ENCODE measurements around the gene FRMD4A.
"Not testable (repeated sequence)": the region's sequence is repeated elsewhere in the genome, so short reads cannot be mapped to it uniquely, and the experiment has no call there.

Gene FRMD4A

DNA sequence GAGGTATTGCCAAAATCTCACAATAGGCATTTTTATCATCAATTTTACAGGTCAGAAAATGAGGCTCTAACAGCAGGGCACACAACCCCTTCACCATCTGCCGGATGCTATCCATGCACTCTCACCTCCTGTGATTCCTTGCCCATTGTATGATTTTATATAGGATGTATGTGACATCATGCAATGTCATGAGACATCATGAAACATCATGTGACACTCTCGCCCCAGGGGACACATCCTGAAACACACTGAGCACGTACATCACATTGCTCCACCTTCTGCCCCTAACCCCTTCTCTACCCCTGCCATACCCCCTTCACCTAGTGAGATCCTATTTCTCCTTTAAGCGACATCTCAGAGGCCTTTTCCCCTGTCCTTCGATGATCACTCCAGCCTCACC, 189.4 kb downstream of the FRMD4A start:
- no peak for DNase-seq

DNA sequence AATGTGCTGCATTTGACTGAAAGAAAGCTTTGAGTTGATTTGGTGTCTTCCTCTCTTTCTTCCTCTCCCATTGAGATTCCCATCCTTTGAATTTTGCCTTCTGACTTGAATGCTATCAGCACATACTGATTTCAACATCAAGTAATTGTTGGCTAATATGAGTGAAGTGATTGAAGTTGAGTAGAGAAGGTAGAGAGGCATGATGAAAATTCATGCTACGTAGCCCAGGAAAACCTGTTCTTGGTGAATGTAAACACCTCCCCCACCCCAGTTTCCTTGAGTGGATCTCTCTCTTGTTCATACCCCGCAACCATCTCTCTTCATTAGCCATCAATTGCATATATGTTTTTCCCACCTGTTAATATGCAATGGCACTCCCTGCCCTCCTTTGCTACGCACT, 193.3 kb downstream of the FRMD4A start:
- no peak for DNase-seq

DNA sequence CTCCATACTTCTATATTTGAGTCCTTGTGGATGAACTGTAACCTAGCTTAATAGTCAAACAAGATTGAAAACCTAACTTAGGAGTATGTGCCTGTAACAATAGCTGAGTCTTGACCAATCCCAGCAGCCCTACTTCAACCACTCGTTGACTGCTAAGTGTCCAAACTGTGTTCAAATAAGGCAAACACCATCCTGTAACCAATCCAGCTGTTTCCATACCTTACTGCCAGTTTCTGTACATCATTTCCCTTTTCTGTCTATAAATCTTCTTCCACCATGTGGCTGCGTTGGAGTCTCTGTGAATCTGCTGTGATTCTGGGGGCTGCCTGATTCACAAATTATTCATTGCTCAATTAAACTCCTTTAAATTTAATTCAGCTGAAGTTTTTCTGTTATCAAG, 195.5 kb downstream of the FRMD4A start:
- not testable (repeated sequence) for DNase-seq

DNA sequence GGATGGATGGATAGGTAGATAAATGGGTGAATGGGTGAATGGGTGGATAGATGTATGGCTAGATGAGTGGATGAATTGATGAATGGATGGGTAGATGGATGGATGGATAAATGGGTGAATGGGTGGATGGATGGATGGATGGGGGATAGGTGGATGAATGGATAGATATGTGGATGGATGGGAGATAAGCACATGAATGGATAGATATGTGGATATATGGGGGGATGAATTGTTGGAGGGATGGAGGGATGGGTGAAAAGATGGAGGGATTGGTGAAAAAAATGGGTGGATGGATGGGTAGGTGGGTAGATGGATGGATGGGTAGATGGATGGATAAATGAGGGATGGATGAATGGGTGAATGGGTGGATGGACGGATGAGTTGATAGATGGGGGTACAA, 196.4 kb downstream of the FRMD4A start:
- DNase-seq, result no peak

DNA sequence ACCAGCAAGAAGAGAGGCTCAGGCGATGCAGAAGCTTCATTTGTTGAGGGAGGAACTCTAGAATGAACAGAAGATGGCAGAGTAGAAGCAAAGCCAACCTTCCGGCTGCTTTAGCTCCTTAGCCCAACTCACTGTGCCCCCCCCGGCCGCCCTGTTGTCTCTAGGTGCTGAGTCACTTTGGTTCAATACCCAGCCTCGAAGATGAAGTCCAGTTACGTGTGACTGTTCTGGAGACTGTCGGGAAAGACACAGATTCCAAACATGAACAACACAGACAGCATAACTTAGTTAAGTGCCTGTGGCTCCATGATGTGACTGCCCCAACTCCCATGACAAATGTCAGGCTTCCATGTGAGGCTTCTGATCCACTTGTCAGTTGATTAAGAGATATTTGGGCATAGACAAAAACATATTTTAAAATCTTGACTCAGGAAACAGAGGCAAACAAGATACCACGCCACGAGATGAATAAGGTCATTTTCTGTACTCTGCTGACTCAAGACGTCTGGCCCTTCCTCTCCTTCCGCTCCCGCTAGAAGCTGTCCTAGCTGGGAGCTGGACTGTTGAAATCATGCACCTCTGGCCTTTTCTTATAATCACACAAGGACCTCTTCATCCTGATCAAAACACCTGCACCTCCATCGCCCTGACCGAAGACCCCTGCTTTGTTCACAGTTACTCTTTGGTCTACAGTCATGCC, 199.3 kb downstream of the FRMD4A start:
- no peak for DNase-seq

GRCh38 chr10:14129770-14130169, 201.0 kb downstream of the FRMD4A start:
- DNase-seq, result no peak

DNA sequence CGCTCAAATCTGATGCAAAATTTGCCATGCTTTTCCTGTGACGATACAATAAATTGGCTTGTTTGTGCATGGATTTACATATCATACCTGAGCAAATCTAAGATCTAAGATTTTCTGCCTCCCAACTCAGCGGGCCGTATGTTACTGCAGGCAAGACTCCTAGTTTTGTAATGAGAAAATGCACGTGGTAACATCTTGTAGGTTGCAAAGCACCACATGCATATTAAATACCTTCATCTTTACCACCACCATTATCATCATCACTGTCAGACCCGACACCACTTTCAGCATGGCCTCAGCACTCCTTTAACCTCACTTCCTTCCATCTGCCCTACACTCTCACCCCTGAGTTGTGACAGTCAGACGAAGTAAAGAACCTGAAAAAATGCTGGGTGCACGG, 202.2 kb downstream of the FRMD4A start:
- no peak for DNase-seq

- DNase-seq, result no peak
Measured at GRCh38 chr10:14126697-14127440, 203.9 kb downstream of the FRMD4A start.

- no peak for DNase-seq
Measured at GRCh38 chr10:14125564-14125963, 205.2 kb downstream of the FRMD4A start.

- no peak for DNase-seq
Measured at GRCh38 chr10:14124941-14125340, 205.8 kb downstream of the FRMD4A start.

DNA sequence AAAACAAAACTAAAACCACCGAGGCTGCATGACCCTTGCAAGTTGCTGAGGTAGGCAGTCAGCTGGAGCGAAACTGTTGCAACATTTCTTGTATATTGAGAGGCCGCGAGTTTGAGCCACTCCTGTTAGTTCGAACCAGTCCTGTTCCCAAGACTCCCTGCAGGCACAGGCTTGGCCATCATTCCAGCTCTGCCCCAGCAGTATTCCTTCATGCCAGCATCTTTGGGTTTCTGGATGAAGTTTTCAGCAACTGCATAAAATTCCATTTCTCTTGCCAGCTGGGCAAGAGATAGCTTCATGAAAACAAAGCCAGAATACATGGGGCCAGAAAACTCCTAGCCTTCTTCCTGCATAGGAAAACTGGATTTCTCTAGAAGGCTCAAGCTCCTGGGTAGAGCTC, 207.6 kb downstream of the FRMD4A start:
- no peak for DNase-seq

GRCh38 chr10:14120812-14121211, 209.9 kb downstream of the FRMD4A start:
- DNase-seq, result no peak

- DNase-seq, result no peak
Measured at GRCh38 chr10:14118953-14119352, 211.8 kb downstream of the FRMD4A start.

- no peak for DNase-seq
Measured at GRCh38 chr10:14116837-14117236, 213.9 kb downstream of the FRMD4A start.

DNA sequence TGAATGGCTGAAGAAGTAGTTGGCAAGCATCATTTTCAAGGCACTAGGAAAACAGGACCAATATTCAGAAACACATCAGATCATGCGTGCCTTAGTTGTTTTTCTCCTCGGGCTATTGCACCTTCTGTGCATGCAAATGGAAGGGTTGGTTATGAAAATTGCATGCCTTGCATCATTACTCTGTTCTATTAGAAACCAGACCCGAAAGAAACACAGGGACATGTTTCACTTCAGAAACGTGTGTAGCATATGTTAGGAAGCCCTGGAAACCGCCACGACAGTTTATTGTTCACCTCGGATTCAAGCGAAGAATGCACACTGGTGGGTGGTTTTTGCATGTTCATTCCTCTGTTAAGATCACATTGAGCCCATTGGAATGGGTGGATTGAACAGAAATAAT, 214.7 kb downstream of the FRMD4A start:
- no peak for DNase-seq

- DNase-seq, result no peak
Measured at GRCh38 chr10:14114791-14115190, 215.9 kb downstream of the FRMD4A start.

- DNase-seq, result no peak
Measured at GRCh38 chr10:14112056-14112455, 218.7 kb downstream of the FRMD4A start.

DNA sequence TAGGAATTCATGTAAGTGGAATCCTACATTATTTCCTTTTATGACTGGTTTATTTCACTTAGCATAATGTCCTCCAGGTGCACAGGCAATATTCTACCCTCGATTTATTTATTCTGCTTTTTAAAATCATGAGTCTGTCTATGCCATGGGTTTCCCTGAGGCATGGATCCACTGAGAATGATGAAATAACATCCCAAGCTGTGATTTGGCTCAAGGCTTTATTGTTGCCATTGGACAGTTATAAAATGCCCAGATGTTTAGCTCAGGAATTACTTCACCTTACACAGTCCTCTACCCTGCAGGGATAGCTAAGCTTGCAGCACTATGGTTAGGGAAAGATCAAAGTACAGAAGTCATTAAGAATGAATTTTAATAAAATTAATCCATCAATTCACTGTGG, 219.5 kb downstream of the FRMD4A start:
- no peak for DNase-seq

GRCh38 chr10:14106828-14107227, 223.9 kb downstream of the FRMD4A start:
- DNase-seq, result no peak

DNA sequence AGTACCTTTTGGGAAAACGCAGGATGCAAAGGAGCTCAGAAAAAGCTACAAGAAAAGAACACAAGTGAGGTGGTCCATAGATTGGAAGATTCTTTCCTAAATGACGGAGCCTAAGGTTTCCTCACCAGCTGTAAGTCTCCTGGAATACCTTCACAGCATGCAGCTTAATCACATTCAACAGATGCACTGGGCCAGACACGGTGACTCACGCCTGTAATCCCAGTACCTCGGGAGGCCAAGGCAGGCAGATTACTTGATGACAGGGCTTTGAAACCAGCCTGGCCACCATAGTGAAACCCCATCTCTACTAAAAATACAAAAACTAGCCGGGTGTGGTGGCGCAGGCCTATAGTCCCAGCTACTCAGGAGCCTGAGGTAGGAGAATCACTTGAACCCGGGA, 228.7 kb downstream of the FRMD4A start:
- DNase-seq, result no peak

- DNase-seq, result no peak
Measured at GRCh38 chr10:14099885-14100284, 230.8 kb downstream of the FRMD4A start.

DNA sequence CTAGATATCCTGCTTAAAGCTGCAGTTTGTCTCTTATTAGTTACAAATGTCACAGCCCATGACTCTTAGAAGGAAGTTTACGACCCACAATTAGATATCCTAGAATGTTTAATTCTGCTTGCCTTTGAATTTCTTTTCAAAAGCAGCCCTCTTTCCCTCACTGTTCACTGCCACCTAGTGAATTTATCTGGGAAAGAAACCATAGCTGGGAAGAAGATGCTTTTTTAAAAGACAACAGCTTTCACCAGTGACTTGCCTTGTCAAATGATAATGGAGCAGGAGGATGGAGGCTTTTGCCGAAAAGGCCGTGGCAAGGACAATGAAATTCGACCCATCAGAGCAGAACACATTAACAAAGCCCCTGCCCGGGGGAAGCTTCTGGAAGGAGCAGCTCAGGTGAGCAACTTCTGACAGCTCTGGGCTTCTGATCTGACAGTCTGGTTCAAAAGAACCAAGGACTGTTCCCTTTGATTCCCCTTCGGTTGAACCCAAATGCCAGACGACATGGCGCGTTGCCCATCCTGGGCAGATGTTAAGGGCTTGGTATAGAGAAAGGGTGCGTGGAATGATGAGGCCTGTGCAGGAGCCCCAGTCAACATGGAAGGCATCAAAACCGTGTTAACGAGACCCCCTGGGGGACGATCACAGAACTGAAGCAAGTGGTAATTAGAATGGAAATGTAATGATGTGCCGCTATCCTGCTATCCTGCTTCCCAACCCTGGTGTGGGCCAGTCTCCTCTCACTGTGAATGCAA, 236.8 kb downstream of the FRMD4A start:
- DNase-seq, result peak; percentile 77

DNA sequence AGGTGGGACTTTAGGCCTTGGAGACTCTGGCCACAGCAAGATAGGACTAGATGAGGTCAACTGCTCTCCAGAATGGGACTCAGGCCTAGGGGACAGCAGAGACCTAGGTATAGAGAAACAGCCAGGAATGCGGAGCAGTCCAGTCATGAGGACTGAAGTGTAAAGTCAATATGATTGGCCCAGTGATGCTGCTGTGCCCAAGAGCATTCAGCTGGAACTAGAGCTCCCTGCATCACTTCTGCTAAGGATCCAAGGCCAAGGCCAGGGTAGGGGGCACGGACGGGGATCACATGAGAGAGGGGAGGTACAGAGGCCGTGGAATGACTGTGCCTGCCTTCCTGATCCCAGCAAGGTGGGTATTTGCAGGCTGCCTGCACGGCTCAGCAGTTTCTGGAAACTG, 237.9 kb downstream of the FRMD4A start:
- no peak for DNase-seq
